Ovary (tissue), 9 donors: ENCODE measurements around the gene CMIP. TPM values are rescaled to one million over a fixed set of nuclear protein-coding genes. Genes with fewer than 3 reads are reported as not detected.

Experiments
- DNase-seq, 5 donors: peaks; one replicate each; pipeline ENCODE4 v3.0.0-alpha.2; 2019 to 2020
- H3K27ac ChIP-seq, 2 donors: fragments of 200-600 bp; one replicate each; pipeline versions ENCODE4 v1.5.1 to v1.8.0; 2019 to 2022
- H3K27me3 ChIP-seq: fragments of 200-600 bp; one replicate; pipeline ENCODE4 v1.8.0; 2022
- H3K36me3 ChIP-seq: fragments of 200-600 bp; sonication (generic); one replicate; pipeline ENCODE4 v1.5.1; 2019
- H3K4me1 ChIP-seq: one replicate; pipeline ENCODE4 v1.8.1; 2013; ENCODE audit warnings: mild to moderate bottlenecking, moderate library complexity; ENCODE audit not compliant: insufficient read depth
- H3K4me3 ChIP-seq: fragments of 200-600 bp; sonication (generic); one replicate; pipeline ENCODE4 v1.5.1; 2017
- H3K9me3 ChIP-seq, 2 donors: fragments of 200-600 bp in 1 of 2; sonication (generic) in 1 of 2; one replicate each; pipeline versions ENCODE4 v1.5.1 to v1.8.1; 2013 to 2019; ENCODE audit warnings: mild to moderate bottlenecking in 1 of 2, moderate library complexity in 1 of 2
- CTCF ChIP-seq, 3 donors: fragments of 450-650 bp in 2 of 3; fragments of 200-600 bp in 1 of 3; IDR thresholded peaks; one replicate each; pipeline versions ENCODE4 v1.5.1 to v1.8.0; 2016 to 2022; ENCODE audit warnings: antibody characterized with exemption in 3 of 3, mild to moderate bottlenecking in 1 of 3
- EP300 ChIP-seq: sonication (generic); formaldehyde crosslinking; IDR thresholded peaks from one replicate; pipeline ENCODE4 v1.6.1; 2017; ENCODE audit warnings: antibody characterized with exemption
- POLR2A ChIP-seq: fragments of 450-650 bp; IDR thresholded peaks from one replicate; pipeline ENCODE4 v1.6.1; 2017; ENCODE audit warnings: antibody characterized with exemption, mild to moderate bottlenecking, moderate library complexity
- WGBS, 3 donors: extraction: QIAGEN DNeasy Blood & Tissue Kit in 1 of 3; methylation state at CpG; one replicate each; pipeline versions ENCODE4 v1.1.5 to v1.1.7; 2013 to 2017; 5-methylcytosine and 5-hydroxymethylcytosine counted together
- intact Hi-C, 4 donors: fragments of 100-400 bp; cut with DNase I; formaldehyde crosslinking; loops; one replicate each; pipeline versions ENCODE4 v1.11.0 to v1.15.1; 2022 to 2023
- polyA plus RNA-seq, 2 donors: library from polyadenylated mRNA; stranded (reverse); fragments of 200-250 nt in 1 of 2; fragments of 350-450 nt in 1 of 2; fragmentation: Illumina TruSeq in 1 of 2; extraction: RNeasy Lipid Tissue Mini Kit (QIAGEN cat#74804) in 1 of 2; gene quantifications; one replicate each; pipeline ENCODE4 v1.2.3, GENCODE V29; 2013 to 2014
- total RNA-seq, 7 donors: library from RNA; depleted of rRNA in 2 of 7; stranded (reverse); fragments of >200 nt in 2 of 7; fragmentation: NEBNext Ultra II Directional in 3 of 7; extraction: Animal tissue kit (Norgen Biotek cat#: 25700) in 3 of 7; gene quantifications; one replicate each; pipeline versions ENCODE4 v1.1.0 to v1.2.4, GENCODE V29; 2016 to 2023
- donor health status: DM: no; HTN: no; CAD: no; lungs with moderate emphysema.
- donor health status: DM: no; HTN: no; CAD: no.
- donor health status: Bipolar disorder and iron deficiency.
- donor health status: DM: yes; HTN: yes; CAD: no.
- donor health status: DM: no; HTN: no; CAD: no.
- donor health status: DM: yes; HTN: yes; CAD: no.

Gene CMIP
- total and polyA plus RNA-seq, 9 donors = 19.4 to 68.2 (median 38.7) TPM

DNA sequence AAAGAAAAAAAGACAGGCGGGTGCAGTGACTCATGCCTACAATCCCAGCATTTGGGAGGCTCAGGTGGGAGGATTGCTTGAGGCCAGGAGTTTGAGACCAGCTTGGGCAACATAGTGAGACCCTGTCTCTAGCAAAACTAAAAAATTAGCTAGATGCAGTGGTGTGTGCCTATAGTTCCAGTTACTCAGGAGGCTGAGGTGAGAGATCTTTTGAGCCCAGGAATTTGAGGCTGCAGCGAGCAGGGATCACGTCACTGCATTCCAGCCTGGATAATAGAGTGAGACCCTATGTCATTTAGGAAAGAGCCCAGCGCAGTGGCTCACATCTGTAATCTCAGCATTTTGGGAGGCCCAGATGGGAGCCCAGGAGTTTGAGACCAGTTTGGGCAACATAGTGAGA is 126.6 kb downstream of the CMIP start:
- no peaks in the 10 kb centered on the region for H3K9me3 ChIP-seq
- intact Hi-C loops = no loop called here
- no peak overlapping the region for H3K27ac ChIP-seq

GRCh38 chr16:81571592-81572385 is 127.2 kb downstream of the CMIP start:
- H3K4me3 ChIP-seq = no peak overlapping the region
- H3K27ac ChIP-seq = no peak overlapping the region
- H3K36me3 ChIP-seq = no peaks in the 10 kb centered on the region
- no peaks in the 10 kb centered on the region for H3K9me3 ChIP-seq
- TF ChIP-seq EP300 = no peak
- TF ChIP-seq CTCF (IDR thresholded peaks at IDR 0.05) = no peak
- no peak for TF ChIP-seq POLR2A
- peaks cover 14% of the 10 kb centered on the region for H3K4me1 ChIP-seq
- 67 to 74% (median 73%) methylated on average over 24 of the region's 24 CpGs for WGBS, 3 donors
- intact Hi-C loops = no loop called here
- DNase-seq = no peak
- no peaks in the 10 kb centered on the region for H3K27me3 ChIP-seq

More for the DNA sequence above, 126.6 kb downstream of the CMIP start:
- Histone ChIP-seq H3K4me1 (peaks cover 14% of the 10 kb centered on the region), H3K27me3 (no peaks in the 10 kb centered on the region), H3K36me3 (no peaks in the 10 kb centered on the region), H3K4me3 (no peak overlapping the region)
- WGBS, 3 donors = 97 to 100% (median 98%) methylated on average over 4 of the region's 4 CpGs
- TF ChIP-seq EP300 (no peak), CTCF (IDR thresholded peaks at IDR 0.05) (no peak), POLR2A (no peak)
- DNase-seq = no peak

DNA sequence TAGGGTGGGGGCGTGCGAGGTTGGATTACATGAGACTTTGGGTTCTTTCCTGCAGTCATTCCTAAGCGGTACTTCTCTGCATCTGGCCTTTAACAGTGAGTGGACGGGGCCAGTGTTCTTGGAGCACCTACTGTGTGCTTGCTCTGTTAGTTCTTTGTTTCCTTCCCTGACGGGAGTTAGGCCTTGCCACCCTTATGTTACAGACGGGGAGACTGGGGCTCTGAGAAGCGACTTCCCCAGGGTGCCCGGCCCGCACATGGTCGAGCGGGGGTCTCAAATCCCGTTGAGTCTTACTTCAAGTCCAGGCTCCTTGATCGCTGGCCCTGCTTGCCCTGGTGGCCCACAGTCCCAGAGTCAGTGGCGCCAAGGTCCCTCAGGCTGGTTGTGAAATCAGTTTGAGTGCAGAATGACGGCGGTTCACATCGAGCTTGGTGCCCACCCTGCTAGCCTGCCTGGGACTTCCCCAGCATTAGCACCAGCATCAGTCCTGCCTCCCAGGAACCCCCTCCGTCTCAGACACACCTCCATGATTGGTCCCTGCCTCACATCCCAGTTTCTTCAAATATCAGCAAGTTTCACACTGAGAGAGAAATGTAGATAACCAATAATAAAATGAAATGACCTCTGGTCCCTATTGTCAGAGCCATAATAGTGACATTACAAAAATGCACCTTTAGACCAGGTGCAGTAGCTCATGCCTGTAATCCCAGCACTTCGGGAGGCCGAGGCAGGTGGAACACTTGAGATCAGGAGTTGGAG is 128.0 kb downstream of the CMIP start:
- H3K9me3 ChIP-seq = no peaks in the 10 kb centered on the region
- intact Hi-C loops = no loop called here
- DNase-seq = no peak
- no peak overlapping the region for H3K4me3 ChIP-seq
- no peaks in the 10 kb centered on the region for H3K36me3 ChIP-seq
- no peak overlapping the region for H3K27ac ChIP-seq
- H3K27me3 ChIP-seq = no peaks in the 10 kb centered on the region
- 92 to 95% (median 93%) methylated on average over 20 of the region's 20 CpGs for WGBS, 3 donors
- TF ChIP-seq CTCF (IDR thresholded peaks at IDR 0.05) (no peak), EP300 (no peak), POLR2A (no peak)
- peaks cover 14% of the 10 kb centered on the region for H3K4me1 ChIP-seq

DNA sequence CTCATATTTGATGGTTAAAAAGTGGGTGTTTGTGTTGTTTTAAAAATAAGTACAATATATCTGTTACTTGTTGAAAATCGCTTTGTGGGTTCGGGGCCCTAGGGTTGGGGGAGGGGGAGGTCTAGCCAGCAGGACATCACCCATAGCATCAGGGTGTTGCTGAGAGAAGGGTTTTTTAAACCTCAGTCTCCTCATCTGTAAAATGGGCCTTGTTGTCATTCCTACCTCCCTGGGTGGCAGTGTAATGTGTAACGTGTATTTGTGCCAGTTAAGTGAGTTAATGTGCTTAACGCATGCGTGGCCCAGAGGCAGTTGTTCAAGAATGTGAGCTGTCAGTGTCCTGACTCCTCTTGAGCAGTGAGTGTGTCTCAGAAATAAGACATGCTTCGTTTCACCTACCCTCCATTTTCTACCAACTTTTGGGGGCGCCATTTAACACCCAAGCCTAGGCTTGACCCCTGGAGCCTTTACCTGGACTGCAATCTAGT is 129.0 kb downstream of the CMIP start:
- intact Hi-C loops = no loop called here
- H3K36me3 ChIP-seq = no peaks in the 10 kb centered on the region
- 88 to 98% (median 91%) methylated on average over 7 of the region's 7 CpGs for WGBS, 3 donors

More for the DNA sequence above, 129.0 kb downstream of the CMIP start:
- H3K4me1 ChIP-seq = peaks cover 12% of the 10 kb centered on the region
- no peak overlapping the region for H3K27ac ChIP-seq
- DNase-seq = no peak
- no peak for TF ChIP-seq POLR2A
- no peak for TF ChIP-seq EP300
- TF ChIP-seq CTCF (IDR thresholded peaks at IDR 0.05) = no peak
- no peaks in the 10 kb centered on the region for H3K9me3 ChIP-seq
- H3K27me3 ChIP-seq = no peaks in the 10 kb centered on the region
- no peak overlapping the region for H3K4me3 ChIP-seq
